Measurements from ENCODE around the gene CIB2.

The CIB2 gene

GRCh38 chr15:78082743-78083110 lies 48.5 kb downstream of the CIB2 start:
- DNase-seq = no peak

- no peak for DNase-seq
Measured at GRCh38 chr15:78082106-78082742, 49.0 kb downstream of the CIB2 start.

GRCh38 chr15:78080088-78080460 lies 51.2 kb downstream of the CIB2 start:
- DNase-seq = no peak

- no peak for DNase-seq
Measured at GRCh38 chr15:78079298-78080087, 51.8 kb downstream of the CIB2 start.

GRCh38 chr15:78077871-78078210 lies 53.4 kb downstream of the CIB2 start:
- no peak for DNase-seq

- DNase-seq = peak; percentile 74
Measured at GRCh38 chr15:78077053-78077870, 54.0 kb downstream of the CIB2 start, which contains the start of gene TBC1D2B. TSS of gene TBC1D2B (minus strand) at chr15:78077711. CDS start at chr15:78077652, 59 bp downstream.

GRCh38 chr15:78076231-78077052 lies 54.8 kb downstream of the CIB2 start:
- no peak for DNase-seq

- no peak for DNase-seq
Measured at GRCh38 chr15:78075490-78076230, 55.6 kb downstream of the CIB2 start.

- DNase-seq = no peak
Measured at GRCh38 chr15:78073046-78073787, 58.0 kb downstream of the CIB2 start.

- DNase-seq = peak; percentile 65
Measured at GRCh38 chr15:78072080-78072892, 59.0 kb downstream of the CIB2 start.

GRCh38 chr15:78071383-78071782 lies 59.9 kb downstream of the CIB2 start:
- no peak for DNase-seq

GRCh38 chr15:78070049-78070700 lies 61.1 kb downstream of the CIB2 start:
- peak; percentile 53 for DNase-seq

GRCh38 chr15:78069462-78070029 lies 61.7 kb downstream of the CIB2 start:
- no peak for DNase-seq

- no peak for DNase-seq
Measured at GRCh38 chr15:78069052-78069414, 62.2 kb downstream of the CIB2 start.

GRCh38 chr15:78067328-78068228 lies 63.7 kb downstream of the CIB2 start:
- no peak for DNase-seq

GRCh38 chr15:78065973-78066946 lies 65.0 kb downstream of the CIB2 start:
- DNase-seq = no peak

GRCh38 chr15:78065284-78065872 lies 65.9 kb downstream of the CIB2 start:
- DNase-seq = no peak
